Parathyroid adenoma (tissue), 2 donors: Measurements from ENCODE around the gene FARS2.

Source experiments
- H2AFZ ChIP-seq: fragments of 300-600 bp; sonication (generic); one replicate; pipeline ENCODE4 v1.7.0; 2017; ENCODE audit warnings: antibody characterized with exemption, mild to moderate bottlenecking
- H3K27ac ChIP-seq: fragments of 300-600 bp; sonication (generic); one replicate; pipeline ENCODE4 v1.7.0; 2017
- H3K27me3 ChIP-seq: fragments of 300-600 bp; sonication (generic); one replicate; pipeline ENCODE4 v1.7.0; 2017; ENCODE audit warnings: low read length; ENCODE audit not compliant: control insufficient read depth, insufficient read depth
- H3K36me3 ChIP-seq: fragments of 300-600 bp; sonication (generic); one replicate; pipeline ENCODE4 v1.7.0; 2017; ENCODE audit warnings: low read length; ENCODE audit not compliant: control insufficient read depth, insufficient read depth
- H3K4me1 ChIP-seq: fragments of 300-600 bp; sonication (generic); one replicate; pipeline ENCODE4 v1.7.0; 2017; ENCODE audit warnings: control low read depth
- H3K4me2 ChIP-seq: fragments of 300-600 bp; sonication (generic); one replicate; pipeline ENCODE4 v1.7.0; 2017; ENCODE audit warnings: low read length
- H3K4me3 ChIP-seq: fragments of 300-600 bp; sonication (generic); one replicate; pipeline ENCODE4 v1.7.0; 2017; ENCODE audit warnings: low read depth, low read length
- H3K79me2 ChIP-seq: fragments of 300-600 bp; sonication (generic); one replicate; pipeline ENCODE4 v1.7.0; 2017; ENCODE audit warnings: control low read depth
- H3K9ac ChIP-seq: fragments of 300-600 bp; sonication (generic); one replicate; pipeline ENCODE4 v1.7.0; 2017; ENCODE audit warnings: mild to moderate bottlenecking
- H3K9me3 ChIP-seq: fragments of 300-600 bp; sonication (generic); one replicate; pipeline ENCODE4 v1.7.0; 2017; ENCODE audit warnings: low read length; ENCODE audit not compliant: control insufficient read depth
- CTCF ChIP-seq: fragments of 300-600 bp; sonication (generic); IDR thresholded peaks from one replicate; pipeline ENCODE4 v1.7.0; 2017; ENCODE audit warnings: antibody characterized with exemption, mild to moderate bottlenecking
- donor health status: primary hyperparathyroidism.

The FARS2 gene

GRCh38 chr6:5442319-5442718 is 181.0 kb downstream of the FARS2 start:
- Histone ChIP-seq H3K4me1 (peaks cover 2% of the 10 kb centered on the region), H3K9me3 (no peaks in the 10 kb centered on the region), H3K79me2 (no peaks in the 10 kb centered on the region), H2AFZ (no peak overlapping the region), H3K27ac (no peak overlapping the region), H3K4me3 (no peak overlapping the region), H3K27me3 (no peaks in the 10 kb centered on the region), H3K4me2 (no peak overlapping the region), H3K36me3 (no peaks in the 10 kb centered on the region), H3K9ac (no peak overlapping the region)
- no peak for TF ChIP-seq CTCF

- no peaks in the 10 kb centered on the region for H3K9me3 ChIP-seq
- H3K27ac ChIP-seq: no peak overlapping the region
- H3K4me3 ChIP-seq: no peak overlapping the region
- H3K79me2 ChIP-seq: no peaks in the 10 kb centered on the region
- no peaks in the 10 kb centered on the region for H3K27me3 ChIP-seq
- H3K4me1 ChIP-seq: peaks cover 2% of the 10 kb centered on the region
- no peaks in the 10 kb centered on the region for H3K36me3 ChIP-seq
- TF ChIP-seq CTCF: no peak
- H3K9ac ChIP-seq: no peak overlapping the region
- no peak overlapping the region for H3K4me2 ChIP-seq
- H2AFZ ChIP-seq: no peak overlapping the region
Measured at GRCh38 chr6:5442916-5443315, 181.6 kb downstream of the FARS2 start.

- Histone ChIP-seq H3K4me3 (no peak overlapping the region), H3K9me3 (no peaks in the 10 kb centered on the region), H3K27ac (no peak overlapping the region), H2AFZ (no peak overlapping the region), H3K9ac (no peak overlapping the region), H3K79me2 (no peaks in the 10 kb centered on the region), H3K36me3 (no peaks in the 10 kb centered on the region), H3K4me2 (no peak overlapping the region), H3K27me3 (no peaks in the 10 kb centered on the region), H3K4me1 (peaks cover 2% of the 10 kb centered on the region)
- TF ChIP-seq CTCF: no peak
Measured at GRCh38 chr6:5443491-5443890, 182.2 kb downstream of the FARS2 start.

- Histone ChIP-seq H3K27ac (no peak overlapping the region), H3K4me2 (no peak overlapping the region), H3K36me3 (no peaks in the 10 kb centered on the region), H3K79me2 (peaks cover 5% of the 10 kb centered on the region), H3K27me3 (no peaks in the 10 kb centered on the region), H3K9me3 (no peaks in the 10 kb centered on the region), H2AFZ (no peak overlapping the region), H3K4me1 (peaks cover 2% of the 10 kb centered on the region), H3K4me3 (no peak overlapping the region), H3K9ac (no peak overlapping the region)
- no peak for TF ChIP-seq CTCF
Measured at GRCh38 chr6:5446362-5447075, 185.2 kb downstream of the FARS2 start.

GRCh38 chr6:5447921-5448320 is 186.6 kb downstream of the FARS2 start:
- Histone ChIP-seq H3K79me2 (peaks cover 5% of the 10 kb centered on the region), H3K9me3 (no peaks in the 10 kb centered on the region), H3K27me3 (no peaks in the 10 kb centered on the region), H3K27ac (no peak overlapping the region), H3K4me2 (no peak overlapping the region), H3K36me3 (no peaks in the 10 kb centered on the region), H3K4me1 (no peaks in the 10 kb centered on the region), H2AFZ (no peak overlapping the region), H3K4me3 (no peak overlapping the region), H3K9ac (no peak overlapping the region)
- no peak for TF ChIP-seq CTCF
